Measurements from ENCODE around the gene PGD.

DNA sequence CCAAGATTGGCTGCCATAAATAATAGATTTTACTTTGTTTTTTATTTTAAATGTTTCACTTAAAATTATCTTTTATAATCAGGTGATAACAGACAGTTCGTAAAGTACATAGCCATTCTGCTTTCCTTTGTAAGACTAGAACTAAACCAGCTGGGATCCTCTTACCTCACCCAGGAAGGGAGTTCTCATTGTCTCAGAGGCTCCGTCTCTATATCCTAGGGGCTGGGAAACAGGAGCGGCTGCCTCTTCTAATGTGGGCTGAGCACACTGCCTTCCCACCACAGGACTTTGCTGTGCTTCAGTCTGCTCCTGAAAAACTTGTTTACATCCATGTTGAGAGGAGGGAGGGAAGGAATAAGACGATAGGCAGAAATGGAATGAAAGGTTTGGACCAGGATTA is 45.6 kb upstream of the PGD start:
- TF ChIP-seq, protein P1, sequence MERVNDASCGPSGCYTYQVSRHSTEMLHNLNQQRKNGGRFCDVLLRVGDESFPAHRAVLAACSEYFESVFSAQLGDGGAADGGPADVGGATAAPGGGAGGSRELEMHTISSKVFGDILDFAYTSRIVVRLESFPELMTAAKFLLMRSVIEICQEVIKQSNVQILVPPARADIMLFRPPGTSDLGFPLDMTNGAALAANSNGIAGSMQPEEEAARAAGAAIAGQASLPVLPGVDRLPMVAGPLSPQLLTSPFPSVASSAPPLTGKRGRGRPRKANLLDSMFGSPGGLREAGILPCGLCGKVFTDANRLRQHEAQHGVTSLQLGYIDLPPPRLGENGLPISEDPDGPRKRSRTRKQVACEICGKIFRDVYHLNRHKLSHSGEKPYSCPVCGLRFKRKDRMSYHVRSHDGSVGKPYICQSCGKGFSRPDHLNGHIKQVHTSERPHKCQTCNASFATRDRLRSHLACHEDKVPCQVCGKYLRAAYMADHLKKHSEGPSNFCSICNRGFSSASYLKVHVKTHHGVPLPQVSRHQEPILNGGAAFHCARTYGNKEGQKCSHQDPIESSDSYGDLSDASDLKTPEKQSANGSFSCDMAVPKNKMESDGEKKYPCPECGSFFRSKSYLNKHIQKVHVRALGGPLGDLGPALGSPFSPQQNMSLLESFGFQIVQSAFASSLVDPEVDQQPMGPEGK (tag by site-specific recombination; IDR thresholded peaks at IDR 0.05) = no peak
- TF ChIP-seq, protein P2, sequence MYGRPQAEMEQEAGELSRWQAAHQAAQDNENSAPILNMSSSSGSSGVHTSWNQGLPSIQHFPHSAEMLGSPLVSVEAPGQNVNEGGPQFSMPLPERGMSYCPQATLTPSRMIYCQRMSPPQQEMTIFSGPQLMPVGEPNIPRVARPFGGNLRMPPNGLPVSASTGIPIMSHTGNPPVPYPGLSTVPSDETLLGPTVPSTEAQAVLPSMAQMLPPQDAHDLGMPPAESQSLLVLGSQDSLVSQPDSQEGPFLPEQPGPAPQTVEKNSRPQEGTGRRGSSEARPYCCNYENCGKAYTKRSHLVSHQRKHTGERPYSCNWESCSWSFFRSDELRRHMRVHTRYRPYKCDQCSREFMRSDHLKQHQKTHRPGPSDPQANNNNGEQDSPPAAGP (tag by site-specific recombination; IDR thresholded peaks at IDR 0.05) = no peak
- TF ChIP-seq, protein P3, sequence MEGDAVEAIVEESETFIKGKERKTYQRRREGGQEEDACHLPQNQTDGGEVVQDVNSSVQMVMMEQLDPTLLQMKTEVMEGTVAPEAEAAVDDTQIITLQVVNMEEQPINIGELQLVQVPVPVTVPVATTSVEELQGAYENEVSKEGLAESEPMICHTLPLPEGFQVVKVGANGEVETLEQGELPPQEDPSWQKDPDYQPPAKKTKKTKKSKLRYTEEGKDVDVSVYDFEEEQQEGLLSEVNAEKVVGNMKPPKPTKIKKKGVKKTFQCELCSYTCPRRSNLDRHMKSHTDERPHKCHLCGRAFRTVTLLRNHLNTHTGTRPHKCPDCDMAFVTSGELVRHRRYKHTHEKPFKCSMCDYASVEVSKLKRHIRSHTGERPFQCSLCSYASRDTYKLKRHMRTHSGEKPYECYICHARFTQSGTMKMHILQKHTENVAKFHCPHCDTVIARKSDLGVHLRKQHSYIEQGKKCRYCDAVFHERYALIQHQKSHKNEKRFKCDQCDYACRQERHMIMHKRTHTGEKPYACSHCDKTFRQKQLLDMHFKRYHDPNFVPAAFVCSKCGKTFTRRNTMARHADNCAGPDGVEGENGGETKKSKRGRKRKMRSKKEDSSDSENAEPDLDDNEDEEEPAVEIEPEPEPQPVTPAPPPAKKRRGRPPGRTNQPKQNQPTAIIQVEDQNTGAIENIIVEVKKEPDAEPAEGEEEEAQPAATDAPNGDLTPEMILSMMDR (tag by site-specific recombination; IDR thresholded peaks at IDR 0.05) = no peak
- TF ChIP-seq, protein P4, sequence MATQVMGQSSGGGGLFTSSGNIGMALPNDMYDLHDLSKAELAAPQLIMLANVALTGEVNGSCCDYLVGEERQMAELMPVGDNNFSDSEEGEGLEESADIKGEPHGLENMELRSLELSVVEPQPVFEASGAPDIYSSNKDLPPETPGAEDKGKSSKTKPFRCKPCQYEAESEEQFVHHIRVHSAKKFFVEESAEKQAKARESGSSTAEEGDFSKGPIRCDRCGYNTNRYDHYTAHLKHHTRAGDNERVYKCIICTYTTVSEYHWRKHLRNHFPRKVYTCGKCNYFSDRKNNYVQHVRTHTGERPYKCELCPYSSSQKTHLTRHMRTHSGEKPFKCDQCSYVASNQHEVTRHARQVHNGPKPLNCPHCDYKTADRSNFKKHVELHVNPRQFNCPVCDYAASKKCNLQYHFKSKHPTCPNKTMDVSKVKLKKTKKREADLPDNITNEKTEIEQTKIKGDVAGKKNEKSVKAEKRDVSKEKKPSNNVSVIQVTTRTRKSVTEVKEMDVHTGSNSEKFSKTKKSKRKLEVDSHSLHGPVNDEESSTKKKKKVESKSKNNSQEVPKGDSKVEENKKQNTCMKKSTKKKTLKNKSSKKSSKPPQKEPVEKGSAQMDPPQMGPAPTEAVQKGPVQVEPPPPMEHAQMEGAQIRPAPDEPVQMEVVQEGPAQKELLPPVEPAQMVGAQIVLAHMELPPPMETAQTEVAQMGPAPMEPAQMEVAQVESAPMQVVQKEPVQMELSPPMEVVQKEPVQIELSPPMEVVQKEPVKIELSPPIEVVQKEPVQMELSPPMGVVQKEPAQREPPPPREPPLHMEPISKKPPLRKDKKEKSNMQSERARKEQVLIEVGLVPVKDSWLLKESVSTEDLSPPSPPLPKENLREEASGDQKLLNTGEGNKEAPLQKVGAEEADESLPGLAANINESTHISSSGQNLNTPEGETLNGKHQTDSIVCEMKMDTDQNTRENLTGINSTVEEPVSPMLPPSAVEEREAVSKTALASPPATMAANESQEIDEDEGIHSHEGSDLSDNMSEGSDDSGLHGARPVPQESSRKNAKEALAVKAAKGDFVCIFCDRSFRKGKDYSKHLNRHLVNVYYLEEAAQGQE (tag by site-specific recombination; IDR thresholded peaks at IDR 0.05) = no peak
- TF ChIP-seq, protein P5, sequence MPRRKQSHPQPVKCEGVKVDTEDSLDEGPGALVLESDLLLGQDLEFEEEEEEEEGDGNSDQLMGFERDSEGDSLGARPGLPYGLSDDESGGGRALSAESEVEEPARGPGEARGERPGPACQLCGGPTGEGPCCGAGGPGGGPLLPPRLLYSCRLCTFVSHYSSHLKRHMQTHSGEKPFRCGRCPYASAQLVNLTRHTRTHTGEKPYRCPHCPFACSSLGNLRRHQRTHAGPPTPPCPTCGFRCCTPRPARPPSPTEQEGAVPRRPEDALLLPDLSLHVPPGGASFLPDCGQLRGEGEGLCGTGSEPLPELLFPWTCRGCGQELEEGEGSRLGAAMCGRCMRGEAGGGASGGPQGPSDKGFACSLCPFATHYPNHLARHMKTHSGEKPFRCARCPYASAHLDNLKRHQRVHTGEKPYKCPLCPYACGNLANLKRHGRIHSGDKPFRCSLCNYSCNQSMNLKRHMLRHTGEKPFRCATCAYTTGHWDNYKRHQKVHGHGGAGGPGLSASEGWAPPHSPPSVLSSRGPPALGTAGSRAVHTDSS (tag by site-specific recombination; IDR thresholded peaks at IDR 0.05) = no peak
- TF ChIP-seq ZNF664 (tag by site-specific recombination; IDR thresholded peaks at IDR 0.05) (no peak), ZNF24 (tag by site-specific recombination; IDR thresholded peaks at IDR 0.05) (no peak)
